H1 (cell line): ENCODE results near the gene TANC1. TPM values are rescaled to one million over a fixed set of nuclear protein-coding genes. Genes with fewer than 3 reads are reported as not detected.

Experiments
- CTCF ChIA-PET: fragments of 300-600 bp; sonication (Branson Sonifier 250); formaldehyde crosslinking; loops from one replicate; lab custom pipeline; 2021; ENCODE audit not compliant: partially characterized antibody; lab: Charles Lee
- POLR2A ChIA-PET: fragments of 300-600 bp; sonication (Branson Sonifier 250); formaldehyde crosslinking; loops from one replicate; lab custom pipeline; 2021; ENCODE audit warnings: inconsistent platforms; ENCODE audit not compliant: partially characterized antibody; lab: Charles Lee
- DNase-seq, 2 experiments: peaks; one replicate each; pipeline versions ENCODE4 v3.0.0 to v3.0.0-alpha.2; 2010 to 2022; ENCODE audit warnings: low spot score in 2 of 2, low read depth in 1 of 2, mixed read lengths in 1 of 2
- FAIRE-seq: peaks from 2 replicates; lab custom pipeline; 2011; peaks lifted over from hg19 to GRCh38; lab: Jason Lieb, UNC
- H2AFZ ChIP-seq: 2 replicates; pipeline ENCODE4 v1.8.1; 2012; ENCODE audit warnings: low read length, inconsistent platforms
- H2AK5ac ChIP-seq: 2 replicates; pipeline ENCODE4 v1.6.1; 2013; ENCODE audit warnings: low read depth, low read length
- H2BK120ac ChIP-seq: replicated peaks from 2 replicates; pipeline ENCODE3; 2013; ENCODE audit warnings: low read depth, low read length, inconsistent platforms
- H2BK12ac ChIP-seq: 2 replicates; pipeline ENCODE4 v1.6.1; 2013; ENCODE audit warnings: low read depth, low read length
- H2BK15ac ChIP-seq: 2 replicates; pipeline ENCODE4 v1.6.1; 2013; ENCODE audit warnings: low read length
- H2BK20ac ChIP-seq: 2 replicates; pipeline ENCODE4 v1.6.1; 2013; ENCODE audit warnings: low read length
- H2BK5ac ChIP-seq: 2 replicates; pipeline ENCODE4 v1.6.1; 2013; ENCODE audit warnings: low read depth, low read length
- H3K14ac ChIP-seq: 2 replicates; pipeline ENCODE4 v1.6.1; 2013; ENCODE audit warnings: inconsistent platforms; ENCODE audit not compliant: insufficient read length
- H3K18ac ChIP-seq: 2 replicates; pipeline ENCODE4 v1.6.1; 2013; ENCODE audit warnings: low read length; ENCODE audit errors: extremely low read depth
- H3K23ac ChIP-seq: 2 replicates; pipeline ENCODE4 v1.6.1; 2013; ENCODE audit warnings: inconsistent platforms; ENCODE audit not compliant: insufficient read length
- H3K23me2 ChIP-seq: 2 replicates; pipeline ENCODE4 v1.6.1; 2013; ENCODE audit warnings: low read depth, low read length
- H3K27ac ChIP-seq: 2 replicates; pipeline ENCODE4 v1.6.1; 2011; ENCODE audit warnings: low read depth, low read length, inconsistent platforms
- H3K27me3 ChIP-seq, 4 experiments: replicated peaks in 1 of 4; 1 replicate in 1 of 4; 2 replicates in 3 of 4; pipeline versions ENCODE4 v1.6.1 to v1.8.1; 2011 to 2013; ENCODE audit warnings: low read length in 3 of 4, mild to moderate bottlenecking in 3 of 4, inconsistent platforms in 2 of 4, mixed read lengths in 2 of 4, moderate library complexity in 1 of 4; ENCODE audit not compliant: control insufficient read depth in 3 of 4, insufficient read depth in 3 of 4; ENCODE audit errors: extremely low read depth in 1 of 4
- H3K36me3 ChIP-seq, 4 experiments: 2 replicates each; pipeline versions ENCODE4 v1.6.1 to v1.8.1; 2011 to 2013; ENCODE audit warnings: mild to moderate bottlenecking in 4 of 4, low read length in 3 of 4, moderate library complexity in 2 of 4, control low read depth in 1 of 4, inconsistent platforms in 1 of 4; ENCODE audit not compliant: insufficient read depth in 4 of 4, control insufficient read depth in 2 of 4
- H3K4ac ChIP-seq: replicated peaks from 2 replicates; pipeline ENCODE3; 2013; ENCODE audit warnings: low read length, low read depth, mixed read lengths, inconsistent platforms; ENCODE audit not compliant: insufficient read length
- H3K4me1 ChIP-seq, 4 experiments: replicated peaks in 1 of 4; 1 replicate in 1 of 4; 2 replicates in 3 of 4; pipeline versions ENCODE4 v1.6.1 to v1.8.1; 2011 to 2013; ENCODE audit warnings: low read length in 3 of 4, inconsistent platforms in 2 of 4, mixed read lengths in 1 of 4; ENCODE audit not compliant: insufficient read depth in 4 of 4, control insufficient read depth in 3 of 4
- H3K4me2 ChIP-seq, 2 experiments: 2 replicates each; pipeline versions ENCODE4 v1.6.1 to v1.8.1; 2011 to 2013; ENCODE audit warnings: low read depth in 2 of 2, low read length in 2 of 2, control low read depth in 1 of 2, inconsistent platforms in 1 of 2, mild to moderate bottlenecking in 1 of 2; ENCODE audit not compliant: insufficient read depth in 1 of 2
- H3K4me3 ChIP-seq, 4 experiments: fragments of 200-600, 300-600 bp in 1 of 4; sonication (generic), shearing (Covaris generic), sonication (Bioruptor Twin) in 1 of 4; 2 replicates each; pipeline versions ENCODE4 v1.5.1 to v1.8.1; 2011 to 2016; ENCODE audit warnings: low read length in 4 of 4, low read depth in 3 of 4, control low read depth in 2 of 4, inconsistent platforms in 2 of 4, mild to moderate bottlenecking in 2 of 4, mixed read lengths in 1 of 4, moderate library complexity in 1 of 4; ENCODE audit not compliant: insufficient read depth in 2 of 4; ENCODE audit errors: extremely low read depth in 1 of 4
- H3K56ac ChIP-seq: replicated peaks from 2 replicates; pipeline ENCODE3; 2013; ENCODE audit warnings: low read depth, mild to moderate bottlenecking, mixed read lengths, low read length, inconsistent platforms; ENCODE audit not compliant: insufficient read length
- H3K79me1 ChIP-seq: 2 replicates; pipeline ENCODE4 v1.6.1; 2013; ENCODE audit warnings: low read depth, low read length, control low read depth
- H3K79me2 ChIP-seq, 2 experiments: 2 replicates each; pipeline versions ENCODE4 v1.6.1 to v1.8.1; 2012 to 2013; ENCODE audit warnings: low read length in 2 of 2, mild to moderate bottlenecking in 2 of 2, inconsistent platforms in 1 of 2; ENCODE audit not compliant: insufficient read depth in 2 of 2, control insufficient read depth in 1 of 2
- H3K9ac ChIP-seq, 4 experiments: replicated peaks in 1 of 4; 1 replicate in 1 of 4; 2 replicates in 3 of 4; pipeline versions ENCODE4 v1.6.1 to v1.8.1; 2011 to 2013; ENCODE audit warnings: low read depth in 3 of 4, low read length in 3 of 4, control low read depth in 2 of 4, mild to moderate bottlenecking in 2 of 4, moderate library complexity in 2 of 4, inconsistent platforms in 1 of 4; ENCODE audit errors: extremely low read depth in 1 of 4
- H3K9me3 ChIP-seq, 2 experiments: 2 replicates each; pipeline versions ENCODE4 v1.6.1 to v1.8.1; 2012 to 2013; ENCODE audit warnings: mild to moderate bottlenecking in 2 of 2, moderate library complexity in 2 of 2, control low read depth in 1 of 2, inconsistent platforms in 1 of 2, low read depth in 1 of 2, low read length in 1 of 2, mixed read lengths in 1 of 2; ENCODE audit not compliant: insufficient read depth in 2 of 2
- H4K20me1 ChIP-seq, 2 experiments: replicated peaks in 1 of 2; 2 replicates each; pipeline versions ENCODE3 to v1.8.1; 2011 to 2013; ENCODE audit warnings: inconsistent platforms in 2 of 2, low read length in 2 of 2, mild to moderate bottlenecking in 1 of 2; ENCODE audit not compliant: insufficient read depth in 2 of 2, control insufficient read depth in 1 of 2
- H4K5ac ChIP-seq: 2 replicates; pipeline ENCODE4 v1.6.1; 2013; ENCODE audit warnings: low read length, low read depth, mixed read lengths, inconsistent platforms; ENCODE audit not compliant: insufficient read length
- H4K8ac ChIP-seq: 2 replicates; pipeline ENCODE4 v1.8.0; 2013; ENCODE audit warnings: mild to moderate bottlenecking, moderate library complexity, low read length, inconsistent platforms; ENCODE audit not compliant: insufficient read depth; ENCODE audit errors: extremely low read depth
- H4K91ac ChIP-seq: replicated peaks from 2 replicates; pipeline ENCODE3; 2013; ENCODE audit warnings: low read length, mixed read lengths, inconsistent platforms; ENCODE audit not compliant: insufficient read length
- ASH2L ChIP-seq: fragments of 200-600, 300-600 bp; sonication (generic); IDR thresholded peaks from one replicate; pipeline ENCODE4 v1.7.1; 2017; ENCODE audit warnings: low read length
- BACH1 ChIP-seq: IDR thresholded peaks from 2 replicates; pipeline ENCODE4 v1.6.1; 2012; ENCODE audit warnings: low read length, improper control_type of control experiment
- CBX5 ChIP-seq: fragments of 300-800, 300-1000 bp; sonication (generic); IDR thresholded peaks from 2 replicates; pipeline ENCODE4 v1.7.1; 2016; ENCODE audit warnings: antibody characterized with exemption, low read length, low read depth
- CEBPB ChIP-seq: IDR thresholded peaks from 2 replicates; pipeline ENCODE4 v1.6.1; 2012; ENCODE audit warnings: low read depth, low read length
- EZH2 ChIP-seq: fragments of 200-600 bp; sonication (generic); IDR thresholded peaks from 2 replicates; pipeline ENCODE4 v1.7.1; 2012; ENCODE audit warnings: low read depth, mild to moderate bottlenecking, moderate library complexity, low read length, inconsistent platforms; ENCODE audit not compliant: severe bottlenecking
- RBBP5 ChIP-seq: IDR thresholded peaks from 2 replicates; pipeline ENCODE4 v1.7.1; 2012; ENCODE audit warnings: low read depth, mild to moderate bottlenecking, inconsistent platforms, low read length, moderate library complexity, borderline replicate concordance
- RXRA ChIP-seq: IDR thresholded peaks from 2 replicates; pipeline ENCODE4 v1.6.1; 2011; ENCODE audit warnings: low read depth, mild to moderate bottlenecking, low read length, moderate library complexity; ENCODE audit not compliant: insufficient read depth
- SAP30 ChIP-seq: fragments of 300-600 bp; sonication (generic); IDR thresholded peaks from 2 replicates; pipeline ENCODE4 v1.7.1; 2012; ENCODE audit warnings: low read length, moderate library complexity, mild to moderate bottlenecking, inconsistent platforms; ENCODE audit not compliant: insufficient read depth, insufficient replicate concordance
- SIN3A ChIP-seq, 2 experiments: IDR thresholded peaks in 1 of 2; conservative IDR thresholded peaks in 1 of 2; 2 replicates each; pipeline ENCODE4 v1.6.1; 2011 to 2012; ENCODE audit warnings: low read length in 2 of 2, improper control_type of control experiment in 1 of 2, low read depth in 1 of 2, mild to moderate bottlenecking in 1 of 2
- SP2 ChIP-seq: IDR thresholded peaks from 2 replicates; pipeline ENCODE4 v1.6.1; 2012; ENCODE audit warnings: mild to moderate bottlenecking, low read length, inconsistent platforms
- TAF7 ChIP-seq: optimal IDR thresholded peaks from 2 replicates; pipeline ENCODE3; 2011; ENCODE audit warnings: low read depth, mild to moderate bottlenecking, inconsistent platforms, low read length, moderate library complexity, borderline replicate concordance
- TCF12 ChIP-seq: IDR thresholded peaks from 2 replicates; pipeline ENCODE4 v1.6.1; 2011; ENCODE audit warnings: low read depth, mild to moderate bottlenecking, low read length
- WGBS, 2 experiments: shearing (Covaris generic) in 1 of 2; methylation state at CpG; one replicate each; pipeline versions ENCODE4 v1.1.6 to v1.1.7; 2013 to 2015; ENCODE audit warnings: low lambda C conversion rate in 2 of 2, mixed read lengths in 2 of 2, inconsistent platforms in 1 of 2, low coverage in 1 of 2, missing lambda C conversion rate in 1 of 2; ENCODE audit not compliant: insufficient replicate concordance in 2 of 2, insufficient coverage in 1 of 2, insufficient read length in 1 of 2; ENCODE audit errors: extremely low coverage in 1 of 2, missing lambda C conversion rate in 1 of 2; 5-methylcytosine and 5-hydroxymethylcytosine counted together
- polyA plus RNA-seq, 7 experiments: library from polyadenylated mRNA; depleted of rRNA in 3 of 7; stranded (reverse) in 5 of 7; unstranded in 2 of 7; fragments of >200 nt in 5 of 7; fragments of 200-250 nt in 2 of 7; gene quantifications; 1 replicate in 5 of 7; 2 replicates in 1 of 7; 4 replicates in 1 of 7; pipeline versions ENCODE4 v1.2.1 to v1.2.3, GENCODE V29; 2011 to 2013; ENCODE audit warnings: missing spikeins in 2 of 7, mixed read lengths in 2 of 7
- total RNA-seq: library from RNA; stranded (reverse); fragmentation: NEBNext Ultra II Directional; extraction: Animal tissue kit (Norgen Biotek cat#: 25700); gene quantifications from 2 replicates; pipeline ENCODE4 v1.2.1, GENCODE V29; 2021

Gene TANC1
- total and polyA plus RNA-seq, 2 of the 8 experiments (the other 6 are each of a cell fraction or from before 2014, with no cell fraction given), result 4.1 to 7.6 TPM

DNA sequence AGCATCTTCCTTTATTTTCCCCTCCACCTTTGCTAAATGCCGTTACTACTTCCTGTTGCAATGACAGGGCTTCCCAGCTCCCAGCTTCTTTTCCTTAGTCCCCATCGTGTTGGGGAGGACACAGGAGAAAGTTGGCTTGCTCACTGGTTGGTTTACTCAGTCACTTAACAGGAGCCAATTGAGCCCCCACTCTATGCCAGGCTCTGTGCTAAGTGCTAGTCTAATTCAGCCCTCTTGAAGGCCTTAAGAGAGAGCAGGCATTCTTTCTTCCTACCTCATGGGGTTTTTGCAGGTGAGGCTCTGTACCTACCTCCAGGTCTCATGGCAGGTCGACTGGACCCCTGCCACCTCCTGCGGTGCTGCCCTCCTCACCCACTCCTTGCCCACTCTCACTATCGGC, 20.1 kb downstream of the TANC1 start:
- Histone ChIP-seq H3K27me3 (no peaks in the 10 kb centered on the region), H3K4me2 (no peak overlapping the region), H3K9me3 (no peaks in the 10 kb centered on the region), H4K5ac (no peak overlapping the region), H2BK12ac (no peak overlapping the region), H3K56ac (no peak overlapping the region), H2BK20ac (no peak overlapping the region), H3K79me2 (no peaks in the 10 kb centered on the region), H3K14ac (no peak overlapping the region), H2BK5ac (no peak overlapping the region), H3K18ac (no peak overlapping the region), H3K4me1 (peaks cover 0 to 2% (median 0%) of the 10 kb centered on the region in 4 experiments; a peak in 3 of 7 replicates), H2BK120ac (no peak overlapping the region), H3K23me2 (no peaks in the 10 kb centered on the region; the same call in 1 of the 2 replicates), H2AK5ac (no peak overlapping the region), H2AFZ (no peak overlapping the region), H3K79me1 (peaks cover 2% of the 10 kb centered on the region; the same call in 1 of the 2 replicates), H4K8ac (no peak overlapping the region), H3K36me3 (no peaks in the 10 kb centered on the region), H3K23ac (no peak overlapping the region), H3K4ac (no peak overlapping the region), H3K9ac (no peak overlapping the region), H4K20me1 (peaks cover 0 to 2% of the 10 kb centered on the region in 2 experiments), H3K27ac (no peak overlapping the region), H2BK15ac (0 out of 2 replicates have a peak overlapping the region, but pooled peaks have one; percentile 5), H4K91ac (no peak overlapping the region), H3K4me3 (no peak overlapping the region)
- CTCF ChIA-PET, result interaction anchor here (1.2 to 4.2 kb wide), 3 partner anchors 8 to 11 kb away, joined by 3 to 22 read pairs (median 8); no protein-coding TSS in a partner anchor
- no peak for DNase-seq
- TF ChIP-seq CEBPB, result no peak
- no peak for TF ChIP-seq CBX5
- no peak for TF ChIP-seq RBBP5
- TF ChIP-seq EZH2, result no peak
- no peak for TF ChIP-seq RXRA
- TF ChIP-seq SAP30, result no peak
- TF ChIP-seq TAF7, result no peak
- no peak for TF ChIP-seq TCF12
- TF ChIP-seq SP2, result no peak
- TF ChIP-seq SIN3A (conservative IDR thresholded peaks at IDR 0.05 in 1 of 2, IDR thresholded peaks at IDR 0.05 in 1 of 2; ENCODE audit: low read depth in 1 of 2, low read length in 2 of 2), result no peak
- no peak for TF ChIP-seq BACH1
- no peak for TF ChIP-seq ASH2L
- 78% methylated on average over 5 of the region's 5 CpGs; no CpG with 5 or more reads in 1 of the 2 experiments for WGBS, 2 experiments
- POLR2A ChIA-PET, result no interaction called here
- no peak for FAIRE-seq
